Middle frontal gyrus (tissue), 1 donor: Measurements from ENCODE around the gene ZNF605.
"Not testable (repeated sequence)": the region's sequence is repeated elsewhere in the genome, so short reads cannot be mapped to it uniquely, and the experiment has no call there.

Experiments
- DNase-seq: peaks from one replicate; pipeline ENCODE4 v3.0.0-alpha.2; 2015; ENCODE audit warnings: low spot score; ENCODE audit errors: extremely low spot score

Gene ZNF605

GRCh38 chr12:132956011-132956788, at the start of gene ZNF605:
Gene ZNF605 (minus strand): TSS chr12:132956306. CDS start chr12:132945635, 10,671 bp downstream.
- peak; percentile 86 for DNase-seq

- DNase-seq = no peak
These were observed 42.6 kb upstream of the ZNF605 start for GRCh38 chr12:132998741-132999140.

- DNase-seq = no peak
These were observed 30.7 kb upstream of the ZNF605 start for GRCh38 chr12:132986885-132987225.

GRCh38 chr12:132986001-132986884, 30.1 kb upstream of the ZNF605 start, which contains the start of gene ZNF26:
Gene ZNF26 (plus strand): TSS chr12:132986367. CDS start chr12:132986841, 474 bp downstream.
- peak; percentile 92 for DNase-seq

- DNase-seq = not testable (repeated sequence)
These were observed 20.8 kb upstream of the ZNF605 start for GRCh38 chr12:132976870-132977269.

GRCh38 chr12:132972374-132972773, 16.3 kb upstream of the ZNF605 start:
- DNase-seq = no peak

- no peak for DNase-seq
These were observed 11.6 kb upstream of the ZNF605 start for GRCh38 chr12:132967736-132968135.

- no peak for DNase-seq
These were observed 10.7 kb upstream of the ZNF605 start for GRCh38 chr12:132966676-132967415.

- no peak for DNase-seq
These were observed 9.7 kb upstream of the ZNF605 start for GRCh38 chr12:132965796-132966195.

GRCh38 chr12:132963947-132964346, 7.8 kb upstream of the ZNF605 start:
- DNase-seq = not testable (repeated sequence)

- DNase-seq = not testable (repeated sequence)
These were observed 5.7 kb upstream of the ZNF605 start for GRCh38 chr12:132961790-132962189.

GRCh38 chr12:132955094-132956010, 754 bp downstream of the ZNF605 start:
- DNase-seq = no peak

GRCh38 chr12:132954471-132955048, 1.5 kb downstream of the ZNF605 start:
- no peak for DNase-seq

- DNase-seq = no peak
These were observed 2.3 kb downstream of the ZNF605 start for GRCh38 chr12:132953771-132954170.

- no peak for DNase-seq
These were observed 3.0 kb downstream of the ZNF605 start for GRCh38 chr12:132953163-132953425.

GRCh38 chr12:132952371-132953162, 3.5 kb downstream of the ZNF605 start:
- DNase-seq = no peak

- no peak for DNase-seq
These were observed 4.5 kb downstream of the ZNF605 start for GRCh38 chr12:132951649-132952048.

GRCh38 chr12:132950844-132951535, 5.1 kb downstream of the ZNF605 start:
- no peak for DNase-seq
